Panc1 (cell line): ENCODE results near the gene TBC1D10A.

Source experiments
- POLR2AphosphoS5 ChIP-seq: IDR thresholded peaks from 2 replicates; pipeline ENCODE4 v1.6.1; 2012; ENCODE audit warnings: mild to moderate bottlenecking, low read depth, low read length, moderate library complexity
- SIN3A ChIP-seq: IDR thresholded peaks from 2 replicates; pipeline ENCODE4 v1.6.1; 2012; ENCODE audit warnings: low read depth, mild to moderate bottlenecking, low read length, moderate library complexity, borderline replicate concordance; ENCODE audit not compliant: insufficient read depth
- TF ChIP-seq, protein P1 (sequence below): fragments of 450-650 bp; IDR thresholded peaks from 2 replicates; pipeline ENCODE4 v1.5.1; 2017; ENCODE audit warnings: mild to moderate bottlenecking
- TF ChIP-seq, protein P2 (sequence below), 2 experiments: IDR thresholded peaks; 2 replicates each; pipeline ENCODE4 v1.6.1; 2011 to 2012; ENCODE audit warnings: low read depth in 2 of 2, control low read depth in 1 of 2, low read length in 1 of 2, mild to moderate bottlenecking in 1 of 2, moderate library complexity in 1 of 2; ENCODE audit not compliant: insufficient read depth in 1 of 2

DNA sequence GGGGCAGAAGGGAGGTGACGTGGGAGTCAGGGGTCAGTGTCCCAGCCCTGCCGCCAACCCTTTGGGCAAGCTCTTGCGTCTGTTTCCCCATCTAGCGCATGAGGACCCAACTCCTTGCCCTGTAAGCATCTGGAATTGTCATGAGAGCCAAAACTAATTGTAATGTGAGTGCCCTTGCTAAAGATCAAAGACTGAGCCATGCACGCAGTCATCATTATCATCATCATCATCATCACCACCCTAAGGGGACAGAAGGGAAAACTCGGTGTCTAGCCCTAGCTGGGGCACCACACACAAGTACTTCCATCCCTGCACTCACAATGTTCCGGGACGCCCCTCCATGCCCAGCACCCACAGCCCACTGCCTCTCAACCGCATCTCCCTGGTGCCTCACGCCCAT is 82.7 kb downstream of the TBC1D10A start:
- TF ChIP-seq POLR2AphosphoS5 = no peak; the same call in 1 of the 2 replicates
- TF ChIP-seq, protein P1, sequence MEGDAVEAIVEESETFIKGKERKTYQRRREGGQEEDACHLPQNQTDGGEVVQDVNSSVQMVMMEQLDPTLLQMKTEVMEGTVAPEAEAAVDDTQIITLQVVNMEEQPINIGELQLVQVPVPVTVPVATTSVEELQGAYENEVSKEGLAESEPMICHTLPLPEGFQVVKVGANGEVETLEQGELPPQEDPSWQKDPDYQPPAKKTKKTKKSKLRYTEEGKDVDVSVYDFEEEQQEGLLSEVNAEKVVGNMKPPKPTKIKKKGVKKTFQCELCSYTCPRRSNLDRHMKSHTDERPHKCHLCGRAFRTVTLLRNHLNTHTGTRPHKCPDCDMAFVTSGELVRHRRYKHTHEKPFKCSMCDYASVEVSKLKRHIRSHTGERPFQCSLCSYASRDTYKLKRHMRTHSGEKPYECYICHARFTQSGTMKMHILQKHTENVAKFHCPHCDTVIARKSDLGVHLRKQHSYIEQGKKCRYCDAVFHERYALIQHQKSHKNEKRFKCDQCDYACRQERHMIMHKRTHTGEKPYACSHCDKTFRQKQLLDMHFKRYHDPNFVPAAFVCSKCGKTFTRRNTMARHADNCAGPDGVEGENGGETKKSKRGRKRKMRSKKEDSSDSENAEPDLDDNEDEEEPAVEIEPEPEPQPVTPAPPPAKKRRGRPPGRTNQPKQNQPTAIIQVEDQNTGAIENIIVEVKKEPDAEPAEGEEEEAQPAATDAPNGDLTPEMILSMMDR = no peak
- TF ChIP-seq, protein P2, sequence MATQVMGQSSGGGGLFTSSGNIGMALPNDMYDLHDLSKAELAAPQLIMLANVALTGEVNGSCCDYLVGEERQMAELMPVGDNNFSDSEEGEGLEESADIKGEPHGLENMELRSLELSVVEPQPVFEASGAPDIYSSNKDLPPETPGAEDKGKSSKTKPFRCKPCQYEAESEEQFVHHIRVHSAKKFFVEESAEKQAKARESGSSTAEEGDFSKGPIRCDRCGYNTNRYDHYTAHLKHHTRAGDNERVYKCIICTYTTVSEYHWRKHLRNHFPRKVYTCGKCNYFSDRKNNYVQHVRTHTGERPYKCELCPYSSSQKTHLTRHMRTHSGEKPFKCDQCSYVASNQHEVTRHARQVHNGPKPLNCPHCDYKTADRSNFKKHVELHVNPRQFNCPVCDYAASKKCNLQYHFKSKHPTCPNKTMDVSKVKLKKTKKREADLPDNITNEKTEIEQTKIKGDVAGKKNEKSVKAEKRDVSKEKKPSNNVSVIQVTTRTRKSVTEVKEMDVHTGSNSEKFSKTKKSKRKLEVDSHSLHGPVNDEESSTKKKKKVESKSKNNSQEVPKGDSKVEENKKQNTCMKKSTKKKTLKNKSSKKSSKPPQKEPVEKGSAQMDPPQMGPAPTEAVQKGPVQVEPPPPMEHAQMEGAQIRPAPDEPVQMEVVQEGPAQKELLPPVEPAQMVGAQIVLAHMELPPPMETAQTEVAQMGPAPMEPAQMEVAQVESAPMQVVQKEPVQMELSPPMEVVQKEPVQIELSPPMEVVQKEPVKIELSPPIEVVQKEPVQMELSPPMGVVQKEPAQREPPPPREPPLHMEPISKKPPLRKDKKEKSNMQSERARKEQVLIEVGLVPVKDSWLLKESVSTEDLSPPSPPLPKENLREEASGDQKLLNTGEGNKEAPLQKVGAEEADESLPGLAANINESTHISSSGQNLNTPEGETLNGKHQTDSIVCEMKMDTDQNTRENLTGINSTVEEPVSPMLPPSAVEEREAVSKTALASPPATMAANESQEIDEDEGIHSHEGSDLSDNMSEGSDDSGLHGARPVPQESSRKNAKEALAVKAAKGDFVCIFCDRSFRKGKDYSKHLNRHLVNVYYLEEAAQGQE (IDR thresholded peaks at IDR 0.05; ENCODE audit: insufficient read depth in 1 of 2, low read depth in 2 of 2, low read length in 1 of 2) = no peak
- no peak for TF ChIP-seq SIN3A
